GM12892 (cell line): ENCODE data around the gene TMEM30A.

ENCODE experiments used
- POLR2A ChIP-seq: IDR thresholded peaks from 2 replicates; pipeline ENCODE4 v1.6.1; 2011; ENCODE audit warnings: low read depth, low read length, control low read depth
- POLR2AphosphoS5 ChIP-seq: IDR thresholded peaks from 2 replicates; pipeline ENCODE4 v1.6.1; 2011; ENCODE audit warnings: low read depth, low read length, control low read depth
- TAF1 ChIP-seq: IDR thresholded peaks from 2 replicates; pipeline ENCODE4 v1.6.1; 2011; ENCODE audit warnings: low read depth, mild to moderate bottlenecking, control low read depth, low read length, borderline replicate concordance

DNA sequence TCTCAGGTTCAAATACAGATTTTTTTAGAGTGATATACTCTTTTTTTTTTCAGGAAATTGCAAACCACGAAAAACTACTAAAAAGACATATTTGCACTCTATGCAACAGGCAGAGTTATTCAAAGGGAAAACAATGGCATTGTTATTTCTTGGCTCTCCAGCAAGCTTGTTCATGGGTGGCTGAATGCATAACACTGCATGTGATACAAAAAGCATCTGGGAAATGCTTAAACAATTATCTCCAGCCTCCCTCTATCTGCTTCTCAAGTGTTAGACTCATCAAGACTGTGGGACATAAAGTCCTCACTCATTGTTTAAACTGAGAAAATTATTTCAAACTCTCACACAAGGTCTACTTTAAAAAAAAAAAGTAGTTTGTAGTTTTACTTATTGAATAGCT lies 71.5 kb downstream of the TMEM30A start:
- no peak for TF ChIP-seq POLR2A
- TF ChIP-seq TAF1: no peak
- TF ChIP-seq POLR2AphosphoS5: no peak
